H1 (cell line): ENCODE results near the gene RTL3. TPM values are rescaled to one million over a fixed set of nuclear protein-coding genes. Genes with fewer than 3 reads are reported as not detected.

Experiments
- RXRA ChIP-seq: IDR thresholded peaks from 2 replicates; pipeline ENCODE4 v1.6.1; 2011; ENCODE audit warnings: low read depth, mild to moderate bottlenecking, low read length, moderate library complexity; ENCODE audit not compliant: insufficient read depth
- polyA plus RNA-seq, 7 experiments: library from polyadenylated mRNA; depleted of rRNA in 3 of 7; stranded (reverse) in 5 of 7; unstranded in 2 of 7; fragments of >200 nt in 5 of 7; fragments of 200-250 nt in 2 of 7; gene quantifications; 1 replicate in 5 of 7; 2 replicates in 1 of 7; 4 replicates in 1 of 7; pipeline versions ENCODE4 v1.2.1 to v1.2.3, GENCODE V29; 2011 to 2013; ENCODE audit warnings: missing spikeins in 2 of 7, mixed read lengths in 2 of 7
- total RNA-seq: library from RNA; stranded (reverse); fragmentation: NEBNext Ultra II Directional; extraction: Animal tissue kit (Norgen Biotek cat#: 25700); gene quantifications from 2 replicates; pipeline ENCODE4 v1.2.1, GENCODE V29; 2021

The RTL3 gene
- total and polyA plus RNA-seq, 2 of the 8 experiments (the other 6 are each of a cell fraction or from before 2014, with no cell fraction given): not detected

GRCh38 chrX:78655642-78656041, 3.5 kb downstream of the RTL3 start (continued):
- no peak for TF ChIP-seq RXRA
